DOHH2 (cell line): Measurements from ENCODE around the gene IER3.

ENCODE experiments used
- H3F3A ChIP-seq: fragments of 200-600 bp; sonication (generic), shearing (Covaris generic); 2 replicates; pipeline ENCODE4 v1.6.0; 2016; ENCODE audit warnings: antibody characterized with exemption, mild to moderate bottlenecking; ENCODE audit not compliant: control insufficient read depth, insufficient read depth
- H3K27ac ChIP-seq: fragments of 200-600 bp; sonication (generic); 2 replicates; pipeline ENCODE4 v1.5.1; 2014; ENCODE audit warnings: low read depth, mild to moderate bottlenecking, low read length, moderate library complexity
- H3K27me3 ChIP-seq: fragments of 200-600 bp; sonication (generic); 2 replicates; pipeline ENCODE4 v1.6.1; 2014; ENCODE audit warnings: mild to moderate bottlenecking, low read length, mixed read lengths; ENCODE audit not compliant: control insufficient read depth
- H3K36me3 ChIP-seq: fragments of 200-600 bp; sonication (generic); 2 replicates; pipeline ENCODE4 v1.6.1; 2014; ENCODE audit warnings: mild to moderate bottlenecking, low read length, moderate library complexity, mixed read lengths; ENCODE audit not compliant: control insufficient read depth
- H3K4me1 ChIP-seq: fragments of 200-600 bp; sonication (generic); 2 replicates; pipeline ENCODE4 v1.6.1; 2014; ENCODE audit warnings: mild to moderate bottlenecking, low read length, mixed read lengths; ENCODE audit not compliant: control insufficient read depth
- H3K4me2 ChIP-seq: fragments of 200-600 bp; sonication (generic); 2 replicates; pipeline ENCODE4 v1.6.0; 2014; ENCODE audit warnings: mild to moderate bottlenecking, low read length, moderate library complexity
- H3K4me3 ChIP-seq: fragments of 200-600 bp; sonication (generic); 2 replicates; pipeline ENCODE4 v1.5.1; 2014; ENCODE audit warnings: mild to moderate bottlenecking, low read length, mixed read lengths
- H3K79me2 ChIP-seq: fragments of 200-600 bp; sonication (generic); 2 replicates; pipeline ENCODE4 v1.6.1; 2014; ENCODE audit warnings: mild to moderate bottlenecking, low read length, mixed read lengths; ENCODE audit not compliant: control insufficient read depth
- H3K9me2 ChIP-seq: fragments of 200-600 bp; sonication (generic); replicated peaks from 2 replicates; pipeline ENCODE4 v1.6.1; 2014; ENCODE audit warnings: mild to moderate bottlenecking, low read length, mixed read lengths; ENCODE audit not compliant: control insufficient read depth
- H3K9me3 ChIP-seq: fragments of 200-600 bp; sonication (generic); 2 replicates; pipeline ENCODE4 v1.6.1; 2014; ENCODE audit warnings: antibody characterized with exemption, low read length, mixed read lengths; ENCODE audit not compliant: control insufficient read depth, insufficient read depth
- H4K20me1 ChIP-seq: fragments of 200-600 bp; sonication (generic); 2 replicates; pipeline ENCODE4 v1.6.0; 2014; ENCODE audit warnings: low read depth, mild to moderate bottlenecking, antibody characterized with exemption, low read length, moderate library complexity; ENCODE audit not compliant: control insufficient read depth, insufficient read depth
- CTCF ChIP-seq: fragments of 200-600 bp; sonication (generic); IDR thresholded peaks from one replicate; pipeline ENCODE4 v1.5.1; 2014; ENCODE audit warnings: antibody characterized with exemption, mild to moderate bottlenecking, low read depth, low read length; ENCODE audit not compliant: poor library complexity, severe bottlenecking
- EZH2phosphoT487 ChIP-seq: fragments of 200-600 bp; sonication (generic); IDR thresholded peaks from 2 replicates; pipeline ENCODE4 v1.6.1; 2017; ENCODE audit warnings: borderline replicate concordance, mild to moderate bottlenecking, antibody characterized with exemption, low read length, moderate library complexity, mixed read lengths

The IER3 gene

GRCh38 chr6:30709101-30709868 is 35.1 kb downstream of the IER3 start:
- TF ChIP-seq CTCF = no peak
- TF ChIP-seq EZH2phosphoT487 = no peak
- H3K4me1 ChIP-seq = peaks cover 8% of the 10 kb centered on the region; the same call in 1 of the 2 replicates

GRCh38 chr6:30707281-30707850 is 37.0 kb downstream of the IER3 start:
- no peak overlapping the region for H3K27ac ChIP-seq
- H3F3A ChIP-seq = peaks cover 7% of the 10 kb centered on the region; the same call in 1 of the 2 replicates
- H3K27me3 ChIP-seq = no peaks in the 10 kb centered on the region
- TF ChIP-seq CTCF (no peak), EZH2phosphoT487 (no peak)
- H3K9me3 ChIP-seq = no peaks in the 10 kb centered on the region
- H3K79me2 ChIP-seq = no peaks in the 10 kb centered on the region
- peaks cover 81% of the 10 kb centered on the region for H3K36me3 ChIP-seq
- H3K4me1 ChIP-seq = peaks cover 6% of the 10 kb centered on the region; the same call in 1 of the 2 replicates
- H3K4me3 ChIP-seq = no peak overlapping the region
- H3K4me2 ChIP-seq = no peak overlapping the region
- H3K9me2 ChIP-seq = no peaks in the 10 kb centered on the region
- H4K20me1 ChIP-seq = no peaks in the 10 kb centered on the region

More at GRCh38 chr6:30709101-30709868, 35.1 kb downstream of the IER3 start:
- Histone ChIP-seq H3K9me2 (no peaks in the 10 kb centered on the region), H3K9me3 (no peaks in the 10 kb centered on the region), H3K79me2 (no peaks in the 10 kb centered on the region), H3K4me3 (no peak overlapping the region), H3K4me2 (no peak overlapping the region), H3K36me3 (peaks cover 81% of the 10 kb centered on the region), H3K27me3 (no peaks in the 10 kb centered on the region), H3F3A (peaks cover 7% of the 10 kb centered on the region; the same call in 1 of the 2 replicates), H3K27ac (no peak overlapping the region), H4K20me1 (no peaks in the 10 kb centered on the region)

DNA sequence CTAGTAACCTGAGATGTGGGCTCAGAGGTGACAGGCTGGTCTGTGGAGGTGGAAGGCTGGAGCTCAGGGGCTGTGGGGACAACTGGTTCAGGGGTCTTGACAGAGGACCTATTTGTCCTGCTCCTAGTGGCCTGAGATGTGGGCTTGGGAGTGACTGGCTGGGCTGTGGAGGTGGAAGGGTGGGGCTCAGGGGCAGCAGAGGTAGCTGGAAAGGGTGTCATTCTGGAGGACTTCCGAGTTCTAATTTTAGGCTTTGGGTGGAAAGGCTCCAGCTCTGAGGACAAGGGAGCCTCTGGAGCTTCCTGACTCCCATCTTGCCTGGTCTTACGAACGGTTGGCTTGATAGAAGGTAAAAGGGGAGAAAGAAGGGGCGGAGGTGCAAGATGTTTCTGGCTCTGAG is 38.7 kb downstream of the IER3 start:
- Histone ChIP-seq H3K27me3 (no peaks in the 10 kb centered on the region), H3K36me3 (peaks cover 69% of the 10 kb centered on the region), H3K4me1 (no peaks in the 10 kb centered on the region), H3F3A (peaks cover 7% of the 10 kb centered on the region; the same call in 1 of the 2 replicates), H3K9me3 (no peaks in the 10 kb centered on the region), H3K4me3 (no peak overlapping the region), H3K9me2 (no peaks in the 10 kb centered on the region), H3K4me2 (no peak overlapping the region), H4K20me1 (no peaks in the 10 kb centered on the region), H3K79me2 (no peaks in the 10 kb centered on the region), H3K27ac (no peak overlapping the region)
- TF ChIP-seq EZH2phosphoT487 (no peak), CTCF (no peak)
